Vagina (tissue), 2 donors: ENCODE results near the gene SLC24A1. TPM values are rescaled to one million over a fixed set of nuclear protein-coding genes. Genes with fewer than 3 reads are reported as not detected.

Experiments
- DNase-seq, 2 donors: peaks; one replicate each; pipeline ENCODE4 v3.0.0-alpha.2; 2017; ENCODE audit errors: extremely low spot score in 2 of 2
- H3K27ac ChIP-seq: fragments of 200-600 bp; sonication (generic); one replicate; pipeline ENCODE4 v1.5.1; 2019
- H3K27me3 ChIP-seq: fragments of 200-600 bp; sonication (generic); one replicate; pipeline ENCODE4 v1.5.1; 2019
- H3K36me3 ChIP-seq, 2 donors: fragments of 200-600 bp; sonication (generic); one replicate each; pipeline ENCODE4 v1.5.1; 2017 to 2019
- H3K4me1 ChIP-seq: fragments of 200-600 bp; sonication (generic); one replicate; pipeline ENCODE4 v1.5.1; 2019
- H3K4me3 ChIP-seq, 2 donors: fragments of 200-600 bp; sonication (generic); 1 replicate in 1 of 2; 2 replicates in 1 of 2; pipeline ENCODE4 v1.5.1; 2016 to 2019
- H3K9me3 ChIP-seq: fragments of 200-600 bp; sonication (generic); one replicate; pipeline ENCODE4 v1.5.1; 2019
- POLR2A ChIP-seq, 2 donors: fragments of 450-650 bp; IDR thresholded peaks; one replicate each; pipeline ENCODE4 v1.6.1; 2017; ENCODE audit warnings: antibody characterized with exemption in 2 of 2, mild to moderate bottlenecking in 2 of 2, moderate library complexity in 2 of 2
- POLR2AphosphoS5 ChIP-seq, 2 donors: sonication (generic); formaldehyde crosslinking; IDR thresholded peaks; one replicate each; pipeline ENCODE4 v1.9.0; 2017; ENCODE audit warnings: antibody characterized with exemption in 2 of 2, mild to moderate bottlenecking in 2 of 2, low read depth in 1 of 2; ENCODE audit not compliant: insufficient read depth in 1 of 2
- intact Hi-C: fragments of 100-400 bp; cut with DNase I; formaldehyde crosslinking; loops from one replicate; pipeline ENCODE4 v1.15.1; 2023
- total RNA-seq: library from RNA; depleted of rRNA; stranded (reverse); fragments of >200 nt; gene quantifications from one replicate; pipeline ENCODE4 v1.2.3, GENCODE V29; 2016
- TF ChIP-seq, protein P1 (sequence below), 3 experiments: fragments of 450-650 bp in 2 of 3; fragments of 200-600 bp in 1 of 3; sonication (generic) in 1 of 3; IDR thresholded peaks; one replicate each; pipeline ENCODE4 v1.5.1; 2017 to 2019; ENCODE audit warnings: antibody characterized with exemption in 3 of 3, mild to moderate bottlenecking in 2 of 3, moderate library complexity in 2 of 3

SLC24A1 gene
- total RNA-seq, 1 donor from 2014 or later: 7.4 TPM

- no peak for TF ChIP-seq POLR2A (IDR thresholded peaks at IDR 0.05)
- no peak for TF ChIP-seq POLR2AphosphoS5 (IDR thresholded peaks at IDR 0.05; ENCODE audit: insufficient read depth in 1 of 2, low read depth in 1 of 2)
- intact Hi-C loops: no loop called here
- DNase-seq: no peak
- H3K9me3 ChIP-seq: no peaks in the 10 kb centered on the region
- no peak overlapping the region for H3K27ac ChIP-seq
- no peaks in the 10 kb centered on the region for H3K4me1 ChIP-seq
- H3K36me3 ChIP-seq: peaks cover 3 to 12% of the 10 kb centered on the region in 2 donors
- no peaks in the 10 kb centered on the region for H3K27me3 ChIP-seq
- H3K4me3 ChIP-seq: no peak overlapping the region
Observed at GRCh38 chr15:65663521-65663920, 41.8 kb downstream of the SLC24A1 start.

DNA sequence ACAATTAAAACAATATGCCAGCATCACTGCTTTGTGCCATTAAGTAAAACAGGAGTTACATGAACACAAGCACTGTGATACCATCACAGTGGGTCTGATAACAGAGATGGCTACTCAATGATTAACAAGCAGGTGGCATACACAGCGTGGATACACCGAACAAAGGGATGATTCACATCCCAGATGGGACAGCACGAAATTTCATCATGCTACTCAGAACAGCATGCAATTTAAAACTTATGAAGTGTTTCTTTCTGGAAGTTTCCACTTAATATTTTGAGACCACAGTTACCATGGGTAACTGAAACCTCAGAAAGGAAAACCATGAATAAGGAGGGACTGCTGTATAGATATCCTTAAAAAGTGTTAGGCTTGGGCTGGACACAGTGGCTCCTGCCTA is 44.5 kb downstream of the SLC24A1 start:
- intact Hi-C loops: no loop called here
- H3K4me1 ChIP-seq: no peaks in the 10 kb centered on the region
- no peak for DNase-seq
- H3K27me3 ChIP-seq: no peaks in the 10 kb centered on the region
- peaks cover 3 to 30% of the 10 kb centered on the region in 2 donors for H3K36me3 ChIP-seq
- H3K4me3 ChIP-seq: no peak overlapping the region
- H3K27ac ChIP-seq: no peak overlapping the region
- TF ChIP-seq, protein P1, sequence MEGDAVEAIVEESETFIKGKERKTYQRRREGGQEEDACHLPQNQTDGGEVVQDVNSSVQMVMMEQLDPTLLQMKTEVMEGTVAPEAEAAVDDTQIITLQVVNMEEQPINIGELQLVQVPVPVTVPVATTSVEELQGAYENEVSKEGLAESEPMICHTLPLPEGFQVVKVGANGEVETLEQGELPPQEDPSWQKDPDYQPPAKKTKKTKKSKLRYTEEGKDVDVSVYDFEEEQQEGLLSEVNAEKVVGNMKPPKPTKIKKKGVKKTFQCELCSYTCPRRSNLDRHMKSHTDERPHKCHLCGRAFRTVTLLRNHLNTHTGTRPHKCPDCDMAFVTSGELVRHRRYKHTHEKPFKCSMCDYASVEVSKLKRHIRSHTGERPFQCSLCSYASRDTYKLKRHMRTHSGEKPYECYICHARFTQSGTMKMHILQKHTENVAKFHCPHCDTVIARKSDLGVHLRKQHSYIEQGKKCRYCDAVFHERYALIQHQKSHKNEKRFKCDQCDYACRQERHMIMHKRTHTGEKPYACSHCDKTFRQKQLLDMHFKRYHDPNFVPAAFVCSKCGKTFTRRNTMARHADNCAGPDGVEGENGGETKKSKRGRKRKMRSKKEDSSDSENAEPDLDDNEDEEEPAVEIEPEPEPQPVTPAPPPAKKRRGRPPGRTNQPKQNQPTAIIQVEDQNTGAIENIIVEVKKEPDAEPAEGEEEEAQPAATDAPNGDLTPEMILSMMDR (IDR thresholded peaks at IDR 0.05): no peak
- TF ChIP-seq POLR2AphosphoS5 (IDR thresholded peaks at IDR 0.05; ENCODE audit: insufficient read depth in 1 of 2, low read depth in 1 of 2) (no peak), POLR2A (IDR thresholded peaks at IDR 0.05) (no peak)
- H3K9me3 ChIP-seq: no peaks in the 10 kb centered on the region

- Histone ChIP-seq H3K27me3 (no peaks in the 10 kb centered on the region), H3K4me1 (no peaks in the 10 kb centered on the region), H3K9me3 (no peaks in the 10 kb centered on the region), H3K4me3 (no peak overlapping the region), H3K36me3 (peaks cover 0 to 16% of the 10 kb centered on the region in 2 donors), H3K27ac (no peak overlapping the region)
- no peak for DNase-seq
- intact Hi-C loops: no loop called here
- TF ChIP-seq POLR2AphosphoS5 (IDR thresholded peaks at IDR 0.05; ENCODE audit: insufficient read depth in 1 of 2, low read depth in 1 of 2): no peak
- TF ChIP-seq POLR2A (IDR thresholded peaks at IDR 0.05): no peak
- TF ChIP-seq, protein P1 (IDR thresholded peaks at IDR 0.05): no peak
Observed at GRCh38 chr15:65675551-65675950, 53.8 kb downstream of the SLC24A1 start.

GRCh38 chr15:65676123-65676522 is 54.4 kb downstream of the SLC24A1 start:
- H3K9me3 ChIP-seq: no peaks in the 10 kb centered on the region
- intact Hi-C loops: no loop called here
- TF ChIP-seq, protein P1 (IDR thresholded peaks at IDR 0.05): no peak
- TF ChIP-seq POLR2A (IDR thresholded peaks at IDR 0.05) (no peak), POLR2AphosphoS5 (IDR thresholded peaks at IDR 0.05; ENCODE audit: insufficient read depth in 1 of 2, low read depth in 1 of 2) (no peak)
- H3K36me3 ChIP-seq: peaks cover 0 to 10% of the 10 kb centered on the region in 2 donors
- no peak overlapping the region for H3K4me3 ChIP-seq
- DNase-seq: no peak
- no peaks in the 10 kb centered on the region for H3K27me3 ChIP-seq
- H3K27ac ChIP-seq: no peak overlapping the region
- H3K4me1 ChIP-seq: no peaks in the 10 kb centered on the region

DNA sequence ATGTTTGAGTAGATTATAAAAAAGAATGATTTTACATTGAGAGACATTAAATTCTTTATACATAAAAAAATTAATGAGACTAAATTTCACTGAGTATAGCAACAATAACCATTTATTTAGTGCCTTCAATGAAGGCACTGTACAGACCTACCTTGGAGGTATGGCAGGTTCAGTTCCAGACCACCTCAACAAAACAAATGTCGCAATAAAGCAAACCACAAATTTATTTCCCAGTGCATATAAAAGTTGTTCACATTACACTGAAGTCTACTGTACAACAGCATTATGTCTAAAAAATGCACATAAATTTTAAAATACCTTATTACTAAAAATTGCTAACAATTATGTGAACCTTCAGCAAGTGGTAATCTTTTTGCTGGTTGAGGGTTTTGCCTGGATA is 58.8 kb downstream of the SLC24A1 start:
- H3K9me3 ChIP-seq: no peaks in the 10 kb centered on the region
- intact Hi-C loops: no loop called here
- TF ChIP-seq, protein P1 (IDR thresholded peaks at IDR 0.05): no peak
- TF ChIP-seq POLR2AphosphoS5 (IDR thresholded peaks at IDR 0.05; ENCODE audit: insufficient read depth in 1 of 2, low read depth in 1 of 2) (no peak), POLR2A (IDR thresholded peaks at IDR 0.05) (no peak)
- DNase-seq: no peak
- H3K27me3 ChIP-seq: no peaks in the 10 kb centered on the region
- no peaks in the 10 kb centered on the region for H3K4me1 ChIP-seq
- H3K4me3 ChIP-seq: no peak overlapping the region
- H3K27ac ChIP-seq: no peak overlapping the region
- no peaks in the 10 kb centered on the region for H3K36me3 ChIP-seq
